Neural cell (in vitro differentiated cells): ENCODE results near the gene KCNJ1. TPM values are rescaled to one million over a fixed set of nuclear protein-coding genes. Genes with fewer than 3 reads are reported as not detected.

Source experiments
- H2AFZ ChIP-seq: fragments of 200-600, 300-800 bp; sonication (generic), shearing (Covaris generic); 2 replicates; pipeline ENCODE4 v1.6.0; 2014; ENCODE audit warnings: low read depth, mild to moderate bottlenecking, antibody characterized with exemption, low read length, moderate library complexity
- H3F3A ChIP-seq: fragments of 200-600 bp; shearing (Covaris generic); 2 replicates; pipeline ENCODE4 v1.6.1; 2016; ENCODE audit warnings: mild to moderate bottlenecking, moderate library complexity, mixed read lengths, antibody characterized with exemption, low read length; ENCODE audit not compliant: insufficient read depth, poor library complexity, severe bottlenecking
- H3K27ac ChIP-seq: fragments of 200-600, 300-800 bp; sonication (generic), shearing (Covaris generic); 2 replicates; pipeline ENCODE4 v1.5.1; 2014; ENCODE audit warnings: mild to moderate bottlenecking, low read length, moderate library complexity
- H3K27me3 ChIP-seq: fragments of 300-800, 200-600 bp; sonication (generic), shearing (Covaris generic); 2 replicates; pipeline ENCODE4 v1.6.0; 2014; ENCODE audit warnings: mild to moderate bottlenecking, low read depth, low read length, moderate library complexity; ENCODE audit not compliant: insufficient read depth
- H3K36me3 ChIP-seq: fragments of 300-800, 200-600 bp; sonication (generic), shearing (Covaris generic); 2 replicates; pipeline ENCODE4 v1.5.1; 2014; ENCODE audit warnings: mild to moderate bottlenecking, antibody characterized with exemption, low read length, moderate library complexity; ENCODE audit not compliant: insufficient read depth
- H3K4me2 ChIP-seq: fragments of 300-800, 200-600 bp; sonication (generic), shearing (Covaris generic); 2 replicates; pipeline ENCODE4 v1.6.0; 2014; ENCODE audit warnings: mild to moderate bottlenecking, low read length
- H3K4me3 ChIP-seq: fragments of 300-800, 200-600 bp; sonication (generic), shearing (Covaris generic); 2 replicates; pipeline ENCODE4 v1.5.1; 2014; ENCODE audit warnings: mild to moderate bottlenecking, low read length, moderate library complexity
- H3K79me2 ChIP-seq: fragments of 200-600 bp; shearing (Covaris generic); replicated peaks from 2 replicates; pipeline ENCODE4 v1.6.0; 2014; ENCODE audit warnings: mild to moderate bottlenecking, low read length, moderate library complexity; ENCODE audit not compliant: insufficient read depth
- H3K9ac ChIP-seq: fragments of 300-800, 200-600 bp; sonication (generic), shearing (Covaris generic); 2 replicates; pipeline ENCODE4 v1.6.1; 2016; ENCODE audit warnings: mild to moderate bottlenecking, low read length, mixed read lengths
- H3K9me2 ChIP-seq: fragments of 200-600 bp; shearing (Covaris generic); 2 replicates; pipeline ENCODE4 v1.6.1; 2016; ENCODE audit warnings: mild to moderate bottlenecking, low read length, mixed read lengths; ENCODE audit not compliant: insufficient read depth
- H3K9me3 ChIP-seq: fragments of 200-600, 300-800 bp; sonication (generic), shearing (Covaris generic); 2 replicates; pipeline ENCODE4 v1.6.1; 2016; ENCODE audit warnings: mild to moderate bottlenecking, mixed run types, low read length, moderate library complexity, mixed read lengths
- H4K20me1 ChIP-seq: fragments of 200-600 bp; shearing (Covaris generic); 2 replicates; pipeline ENCODE4 v1.6.1; 2016; ENCODE audit warnings: mild to moderate bottlenecking, mixed run types; ENCODE audit not compliant: insufficient read depth
- CTCF ChIP-seq: fragments of 450-650 bp; IDR thresholded peaks from 2 replicates; pipeline ENCODE4 v1.5.1; 2014; ENCODE audit warnings: antibody characterized with exemption, mild to moderate bottlenecking, moderate library complexity; ENCODE audit not compliant: poor library complexity, severe bottlenecking
- EP300 ChIP-seq: fragments of 450-650 bp; conservative IDR thresholded peaks from 2 replicates; pipeline ENCODE4 v1.6.1; 2014; ENCODE audit warnings: antibody characterized with exemption, mild to moderate bottlenecking, moderate library complexity; ENCODE audit not compliant: poor library complexity, severe bottlenecking
- EZH2 ChIP-seq: fragments of 200-600, 300-800 bp; shearing (Covaris generic), sonication (generic); IDR thresholded peaks from 2 replicates; pipeline ENCODE4 v1.6.1; 2014; ENCODE audit warnings: antibody characterized with exemption, low read length, borderline replicate concordance, mild to moderate bottlenecking; ENCODE audit not compliant: insufficient read depth, poor library complexity, severe bottlenecking
- MXI1 ChIP-seq: fragments of 450-650 bp; conservative IDR thresholded peaks from 2 replicates; pipeline ENCODE4 v1.6.1; 2014; ENCODE audit warnings: antibody characterized with exemption, mild to moderate bottlenecking; ENCODE audit not compliant: poor library complexity, severe bottlenecking
- POLR2AphosphoS5 ChIP-seq: IDR thresholded peaks from 2 replicates; pipeline ENCODE4 v1.6.1; 2012
- RAD21 ChIP-seq: fragments of 450-650 bp; conservative IDR thresholded peaks from 2 replicates; pipeline ENCODE4 v1.6.1; 2014; ENCODE audit warnings: antibody characterized with exemption, mild to moderate bottlenecking, moderate library complexity
- REST ChIP-seq: IDR thresholded peaks from 2 replicates; pipeline ENCODE4 v1.6.1; 2012; ENCODE audit warnings: borderline replicate concordance
- SMC3 ChIP-seq: fragments of 450-650 bp; conservative IDR thresholded peaks from 2 replicates; pipeline ENCODE4 v1.6.1; 2014; ENCODE audit warnings: antibody characterized with exemption, mild to moderate bottlenecking, moderate library complexity; ENCODE audit not compliant: poor library complexity
- TAF1 ChIP-seq: IDR thresholded peaks from 2 replicates; pipeline ENCODE4 v1.6.1; 2012; ENCODE audit warnings: low read depth
- polyA plus RNA-seq: library from polyadenylated mRNA; depleted of rRNA; stranded (reverse); fragments of >200 nt; gene quantifications from 2 replicates; pipeline ENCODE4 v1.2.3, GENCODE V29; 2014

Gene KCNJ1
- polyA plus RNA-seq, 1 donor from 2014 or later, result 0.22 TPM

- H3K27ac ChIP-seq, result no peak overlapping the region
- no peaks in the 10 kb centered on the region for H3F3A ChIP-seq
- no peak overlapping the region for H2AFZ ChIP-seq
- no peaks in the 10 kb centered on the region for H3K79me2 ChIP-seq
- H3K9me3 ChIP-seq, result no peaks in the 10 kb centered on the region
- H3K9ac ChIP-seq, result no peak overlapping the region
- H3K27me3 ChIP-seq, result peaks cover 36% of the 10 kb centered on the region
- TF ChIP-seq CTCF, result no peak
- TF ChIP-seq MXI1, result no peak
- TF ChIP-seq REST, result no peak
- TF ChIP-seq TAF1, result no peak
- no peak overlapping the region for H3K4me2 ChIP-seq
- no peaks in the 10 kb centered on the region for H3K36me3 ChIP-seq
- H3K4me3 ChIP-seq, result no peak overlapping the region
- H4K20me1 ChIP-seq, result no peaks in the 10 kb centered on the region
- no peaks in the 10 kb centered on the region for H3K9me2 ChIP-seq
Observed at GRCh38 chr11:128897826-128898225, 30.7 kb upstream of the KCNJ1 start.

GRCh38 chr11:128896356-128896755, 29.3 kb upstream of the KCNJ1 start:
- TF ChIP-seq EZH2 (no peak), EP300 (no peak), TAF1 (no peak), POLR2AphosphoS5 (no peak), MXI1 (no peak), RAD21 (no peak), CTCF (no peak), SMC3 (no peak), REST (no peak)
- Histone ChIP-seq H3K27me3 (peaks cover 30% of the 10 kb centered on the region), H3K27ac (no peak overlapping the region), H4K20me1 (no peaks in the 10 kb centered on the region), H3K36me3 (no peaks in the 10 kb centered on the region), H3F3A (no peaks in the 10 kb centered on the region), H3K4me2 (no peak overlapping the region), H3K9me2 (no peaks in the 10 kb centered on the region), H2AFZ (no peak overlapping the region), H3K9ac (no peak overlapping the region), H3K9me3 (no peaks in the 10 kb centered on the region), H3K4me3 (no peak overlapping the region), H3K79me2 (no peaks in the 10 kb centered on the region)
